GM13976 (cell line): ENCODE measurements around the gene MTREX.
"Not testable (repeated sequence)": the region's sequence is repeated elsewhere in the genome, so short reads cannot be mapped to it uniquely, and the experiment has no call there.

Source experiments
- DNase-seq: peaks from one replicate; pipeline ENCODE4 v3.0.0; 2012; ENCODE audit warnings: low spot score
- CTCF ChIP-seq: IDR thresholded peaks from 2 replicates; pipeline ENCODE4 v1.5.1; 2012; ENCODE audit warnings: borderline replicate concordance, mild to moderate bottlenecking; ENCODE audit not compliant: insufficient read depth; ENCODE audit errors: extremely low read depth, missing control alignments, control extremely low read depth
- in situ Hi-C: fragments of 300-500 bp; cut with MboI; formaldehyde crosslinking; loops from one replicate; pipeline ENCODE4 v1.12.0; 2022; ENCODE audit warnings: low sequenced_read_pairs, mixed read lengths, inconsistent platforms; ENCODE audit not compliant: unreplicated experiment

MTREX gene

GRCh38 chr5:55308254-55308836, 556 bp downstream of the MTREX start:
- in situ Hi-C loops: no loop called here
- no peak for TF ChIP-seq CTCF
- peak; percentile 38 for DNase-seq

GRCh38 chr5:55313870-55314617, 6.3 kb downstream of the MTREX start:
- in situ Hi-C loops: no loop called here
- no peak for TF ChIP-seq CTCF
- DNase-seq: no peak

GRCh38 chr5:55316289-55316688, 8.5 kb downstream of the MTREX start:
- DNase-seq: no peak
- TF ChIP-seq CTCF: no peak
- in situ Hi-C loops: no loop called here

GRCh38 chr5:55316837-55317236, 9.0 kb downstream of the MTREX start:
- no peak for DNase-seq
- TF ChIP-seq CTCF: no peak
- in situ Hi-C loops: no loop called here

GRCh38 chr5:55318237-55318636, 10.4 kb downstream of the MTREX start:
- DNase-seq, in situ Hi-C loops: not testable (repeated sequence)

- in situ Hi-C loops: no loop called here
- DNase-seq: no peak
- no peak for TF ChIP-seq CTCF
Measured at GRCh38 chr5:55319491-55319890, 11.7 kb downstream of the MTREX start.

GRCh38 chr5:55320571-55320970, 12.8 kb downstream of the MTREX start:
- no peak for TF ChIP-seq CTCF
- no peak for DNase-seq
- in situ Hi-C loops: no loop called here
